Stomach (tissue), 9 donors: ENCODE measurements around the gene VCL. TPM values are rescaled to one million over a fixed set of nuclear protein-coding genes. Genes with fewer than 3 reads are reported as not detected.
"Not testable (repeated sequence)": the region's sequence is repeated elsewhere in the genome, so short reads cannot be mapped to it uniquely, and the experiment has no call there.

Source experiments
- DNase-seq, 2 donors: peaks; one replicate each; pipeline versions ENCODE4 v3.0.0 to v3.0.0-alpha.2; 2013 to 2019
- H3K27ac ChIP-seq, 5 donors: fragments of 200-600 bp in 4 of 5; sonication (generic) in 4 of 5; one replicate each; pipeline ENCODE4 v1.5.1; 2013 to 2019; ENCODE audit warnings: mild to moderate bottlenecking in 1 of 5, moderate library complexity in 1 of 5
- H3K27me3 ChIP-seq, 3 donors: fragments of 200-600 bp; sonication (generic); one replicate each; pipeline ENCODE4 v1.5.1; 2017 to 2019; ENCODE audit warnings: mixed run types in 1 of 3
- H3K36me3 ChIP-seq, 4 donors: fragments of 200-600 bp; sonication (generic); 1 replicate in 3 of 4; 2 replicates in 1 of 4; pipeline ENCODE4 v1.5.1; 2016 to 2019
- H3K4me1 ChIP-seq, 4 donors: fragments of 200-600 bp; sonication (generic); one replicate each; pipeline ENCODE4 v1.5.1; 2016 to 2019
- H3K4me3 ChIP-seq, 4 donors: fragments of 200-600 bp; sonication (generic) in 3 of 4; one replicate each; pipeline ENCODE4 v1.5.1; 2016 to 2019; ENCODE audit warnings: mild to moderate bottlenecking in 1 of 4
- H3K9me3 ChIP-seq, 4 donors: fragments of 200-600 bp; sonication (generic); one replicate each; pipeline ENCODE4 v1.5.1; 2016 to 2019
- CTCF ChIP-seq, 7 experiments: fragments of 450-650 bp in 4 of 7; fragments of 200-600 bp in 3 of 7; sonication (generic) in 3 of 7; IDR thresholded peaks; one replicate each; pipeline ENCODE4 v1.5.1; 2016 to 2019; ENCODE audit warnings: antibody characterized with exemption in 7 of 7, control low read depth in 2 of 7, mild to moderate bottlenecking in 1 of 7
- EP300 ChIP-seq: sonication (generic); formaldehyde crosslinking; IDR thresholded peaks from one replicate; pipeline ENCODE4 v1.6.1; 2017; ENCODE audit warnings: antibody characterized with exemption
- POLR2A ChIP-seq, 4 donors: fragments of 450-650 bp; IDR thresholded peaks; one replicate each; pipeline ENCODE4 v1.6.1; 2016; ENCODE audit warnings: antibody characterized with exemption in 4 of 4, control low read depth in 2 of 4, mild to moderate bottlenecking in 1 of 4, moderate library complexity in 1 of 4
- POLR2AphosphoS5 ChIP-seq, 3 donors: sonication (generic); formaldehyde crosslinking; IDR thresholded peaks; one replicate each; pipeline ENCODE4 v1.6.1; 2016; ENCODE audit warnings: antibody characterized with exemption in 3 of 3
- WGBS, 5 donors: extraction: QIAGEN DNeasy Blood & Tissue Kit in 3 of 5; methylation state at CpG; one replicate each; pipeline versions ENCODE4 v1.1.5 to v1.1.7; 2013 to 2018; 5-methylcytosine and 5-hydroxymethylcytosine counted together
- intact Hi-C: fragments of 100-400 bp; cut with DNase I; formaldehyde crosslinking; loops from one replicate; pipeline ENCODE4 v1.15.1; 2023; ENCODE audit warnings: low total_unique reads
- polyA plus RNA-seq, 3 donors: library from polyadenylated mRNA; stranded (reverse); fragments of 200-250 nt; gene quantifications; one replicate each; pipeline ENCODE4 v1.2.3, GENCODE V29; 2013
- total RNA-seq, 5 donors: library from RNA; depleted of rRNA; stranded (reverse); fragments of >200 nt; gene quantifications; one replicate each; pipeline versions ENCODE4 v1.1.0 to v1.2.3, GENCODE V29; 2014 to 2016
- donor health status: healthy with polysubstance abuse.
- donor health status: Bipolar disorder and iron deficiency.
- donor health status: healthy.

Gene VCL
- total and polyA plus RNA-seq, 8 donors = 11.2 to 211 (median 62.3) TPM

GRCh38 chr10:74140553-74140952, 142.6 kb downstream of the VCL start:
- no peak for DNase-seq
- Histone ChIP-seq H3K27ac (no peak overlapping the region), H3K4me3 (no peak overlapping the region), H3K27me3 (no peaks in the 10 kb centered on the region), H3K9me3 (no peaks in the 10 kb centered on the region), H3K4me1 (peaks cover 0 to 20% (median 14%) of the 10 kb centered on the region in 4 donors), H3K36me3 (peaks cover 10 to 45% (median 40%) of the 10 kb centered on the region in 4 donors)
- 43 to 68% (median 54%) methylated on average over 2 of the region's 2 CpGs for WGBS, 5 donors
- intact Hi-C loops = no loop called here
- TF ChIP-seq POLR2A (IDR thresholded peaks at IDR 0.05) = no peak
- no peak for TF ChIP-seq EP300
- TF ChIP-seq POLR2AphosphoS5 (IDR thresholded peaks at IDR 0.05) = no peak
- no peak for TF ChIP-seq CTCF (IDR thresholded peaks at IDR 0.05)

- peak overlapping the region in 3 of 5 donors; percentile 12 to 57 (median 53) for H3K27ac ChIP-seq
- peaks cover 0 to 12% (median 7%) of the 10 kb centered on the region in 4 donors for H3K36me3 ChIP-seq
- peak in 1 of 2 donors; percentile 44 for DNase-seq
- no peaks in the 10 kb centered on the region for H3K27me3 ChIP-seq
- WGBS, 5 donors = 11 to 16% (median 11%) methylated on average over 2 of the region's 2 CpGs
- intact Hi-C loops = no loop called here
- TF ChIP-seq POLR2AphosphoS5 (IDR thresholded peaks at IDR 0.05) = no peak
- TF ChIP-seq EP300 = no peak
- TF ChIP-seq POLR2A (IDR thresholded peaks at IDR 0.05) = no peak
- no peak for TF ChIP-seq CTCF (IDR thresholded peaks at IDR 0.05)
- no peak overlapping the region for H3K4me3 ChIP-seq
- H3K4me1 ChIP-seq = peaks cover 10 to 61% (median 38%) of the 10 kb centered on the region in 4 donors
- H3K9me3 ChIP-seq = no peaks in the 10 kb centered on the region
These were observed 147.2 kb downstream of the VCL start for GRCh38 chr10:74145133-74145532.

- intact Hi-C loops, DNase-seq, H3K4me3 ChIP-seq, H3K9me3 ChIP-seq, H3K27ac ChIP-seq, H3K27me3 ChIP-seq: not testable (repeated sequence)
- Histone ChIP-seq H3K4me1 (peaks cover 13 to 67% (median 42%) of the 10 kb centered on the region in 4 donors), H3K36me3 (peaks cover 0 to 12% (median 6%) of the 10 kb centered on the region in 4 donors)
- 82 to 98% (median 95%) methylated on average over 10 of the region's 10 CpGs for WGBS, 5 donors
These were observed 149.1 kb downstream of the VCL start for GRCh38 chr10:74146980-74147379.

- peaks cover 0 to 12% (median 6%) of the 10 kb centered on the region in 4 donors for H3K36me3 ChIP-seq
- peak within 1 kb of the TSS; percentile 88 to 92 (median 91) for H3K27ac ChIP-seq
- no peaks in the 10 kb centered on the region for H3K27me3 ChIP-seq
- peaks cover 13 to 76% (median 48%) of the 10 kb centered on the region in 4 donors for H3K4me1 ChIP-seq
- intact Hi-C loops = no loop called here
- no peaks in the 10 kb centered on the region for H3K9me3 ChIP-seq
- peak in 1 of 2 donors; percentile 85 for DNase-seq
- 0% methylated on average over 27 to 32 of the region's 32 CpGs for WGBS, 5 donors
- peak in 1 of 3 donors; percentile 8 for TF ChIP-seq POLR2AphosphoS5 (IDR thresholded peaks at IDR 0.05)
- no peak for TF ChIP-seq EP300
- peak within 1 kb of the TSS; percentile 66 to 99 (median 90) for H3K4me3 ChIP-seq
These were observed 152.5 kb downstream of the VCL start, which contains the start of gene AP3M1 for GRCh38 chr10:74150204-74150989. AP3M1 (minus strand) TSS chr10:74150828; CDS start chr10:74138379, 12,449 bp downstream.

GRCh38 chr10:74150990-74151878, 153.3 kb downstream of the VCL start, which contains the start of gene ADK:
ADK (plus strand) TSS chr10:74151221; CDS start chr10:74151279, 58 bp downstream.
- H3K27me3 ChIP-seq = no peaks in the 10 kb centered on the region
- peak; percentile 100 for DNase-seq
- peaks cover 13 to 70% (median 41%) of the 10 kb centered on the region in 4 donors for H3K4me1 ChIP-seq
- peak within 1 kb of the TSS; percentile 66 to 99 (median 90) for H3K4me3 ChIP-seq
- no peaks in the 10 kb centered on the region for H3K9me3 ChIP-seq
- H3K36me3 ChIP-seq = peaks cover 0 to 7% (median 5%) of the 10 kb centered on the region in 4 donors
- intact Hi-C loops = no loop called here
- 0 to 1% (median 1%) methylated on average over 51 to 57 of the region's 57 CpGs for WGBS, 5 donors
- TF ChIP-seq CTCF (IDR thresholded peaks at IDR 0.05) (peak in 3 of 7 experiments; percentile 16 to 53 (median 32)), POLR2A (IDR thresholded peaks at IDR 0.05) (peak in 1 of 4 donors; percentile 10), POLR2AphosphoS5 (IDR thresholded peaks at IDR 0.05) (peak in 2 of 3 donors; percentile 4 to 80), EP300 (no peak)
- H3K27ac ChIP-seq = peak within 1 kb of the TSS; percentile 88 to 92 (median 91)
